Measurements from ENCODE around the gene TRPV5. TPM values are rescaled to one million over a fixed set of nuclear protein-coding genes. Genes with fewer than 3 reads are reported as not detected.

The TRPV5 gene
- total RNA-seq, 1 donor from 2014 or later, result 0.31 TPM

GRCh38 chr7:142870566-142871259, 62.8 kb downstream of the TRPV5 start:
- no peak for DNase-seq

- no peak for DNase-seq
Observed at GRCh38 chr7:142870147-142870559, 63.4 kb downstream of the TRPV5 start.

GRCh38 chr7:142869434-142869833, 64.1 kb downstream of the TRPV5 start:
- DNase-seq, result no peak

- no peak for DNase-seq
Observed at GRCh38 chr7:142868986-142869415, 64.5 kb downstream of the TRPV5 start.

GRCh38 chr7:142868188-142868985, 65.2 kb downstream of the TRPV5 start:
- DNase-seq, result no peak

GRCh38 chr7:142867398-142868187, 66.0 kb downstream of the TRPV5 start:
- DNase-seq, result no peak

GRCh38 chr7:142867097-142867378, 66.5 kb downstream of the TRPV5 start:
- no peak for DNase-seq

GRCh38 chr7:142866361-142867096, 67.0 kb downstream of the TRPV5 start:
- no peak for DNase-seq

- no peak for DNase-seq
Observed at GRCh38 chr7:142865766-142866165, 67.8 kb downstream of the TRPV5 start.

- DNase-seq, result peak; percentile 37
Observed at GRCh38 chr7:142864980-142865747, 68.4 kb downstream of the TRPV5 start.

GRCh38 chr7:142863891-142864685, 69.5 kb downstream of the TRPV5 start:
- DNase-seq, result no peak

GRCh38 chr7:142862786-142863400, 70.7 kb downstream of the TRPV5 start:
- DNase-seq, result no peak

- DNase-seq, result no peak
Observed at GRCh38 chr7:142862351-142862750, 71.2 kb downstream of the TRPV5 start.

GRCh38 chr7:142860968-142861367, 72.6 kb downstream of the TRPV5 start:
- DNase-seq, result no peak

GRCh38 chr7:142859829-142860228, 73.7 kb downstream of the TRPV5 start:
- no peak for DNase-seq

- no peak for DNase-seq
Observed at GRCh38 chr7:142859411-142859810, 74.1 kb downstream of the TRPV5 start.
